H1 (cell line): ENCODE measurements around the gene MAGI2. TPM values are rescaled to one million over a fixed set of nuclear protein-coding genes. Genes with fewer than 3 reads are reported as not detected.

ENCODE experiments used
- CTCF ChIA-PET: fragments of 300-600 bp; sonication (Branson Sonifier 250); formaldehyde crosslinking; loops from one replicate; lab custom pipeline; 2021; ENCODE audit not compliant: partially characterized antibody; lab: Charles Lee
- POLR2A ChIA-PET: fragments of 300-600 bp; sonication (Branson Sonifier 250); formaldehyde crosslinking; loops from one replicate; lab custom pipeline; 2021; ENCODE audit warnings: inconsistent platforms; ENCODE audit not compliant: partially characterized antibody; lab: Charles Lee
- DNase-seq, 2 experiments: peaks; one replicate each; pipeline versions ENCODE4 v3.0.0 to v3.0.0-alpha.2; 2010 to 2022; ENCODE audit warnings: low spot score in 2 of 2, low read depth in 1 of 2, mixed read lengths in 1 of 2
- FAIRE-seq: peaks from 2 replicates; lab custom pipeline; 2011; peaks lifted over from hg19 to GRCh38; lab: Jason Lieb, UNC
- H2AFZ ChIP-seq: 2 replicates; pipeline ENCODE4 v1.8.1; 2012; ENCODE audit warnings: low read length, inconsistent platforms
- H2AK5ac ChIP-seq: 2 replicates; pipeline ENCODE4 v1.6.1; 2013; ENCODE audit warnings: low read depth, low read length
- H2BK120ac ChIP-seq: replicated peaks from 2 replicates; pipeline ENCODE3; 2013; ENCODE audit warnings: low read depth, low read length, inconsistent platforms
- H2BK12ac ChIP-seq: 2 replicates; pipeline ENCODE4 v1.6.1; 2013; ENCODE audit warnings: low read depth, low read length
- H2BK15ac ChIP-seq: 2 replicates; pipeline ENCODE4 v1.6.1; 2013; ENCODE audit warnings: low read length
- H2BK20ac ChIP-seq: 2 replicates; pipeline ENCODE4 v1.6.1; 2013; ENCODE audit warnings: low read length
- H2BK5ac ChIP-seq: 2 replicates; pipeline ENCODE4 v1.6.1; 2013; ENCODE audit warnings: low read depth, low read length
- H3K14ac ChIP-seq: 2 replicates; pipeline ENCODE4 v1.6.1; 2013; ENCODE audit warnings: inconsistent platforms; ENCODE audit not compliant: insufficient read length
- H3K18ac ChIP-seq: 2 replicates; pipeline ENCODE4 v1.6.1; 2013; ENCODE audit warnings: low read length; ENCODE audit errors: extremely low read depth
- H3K23ac ChIP-seq: 2 replicates; pipeline ENCODE4 v1.6.1; 2013; ENCODE audit warnings: inconsistent platforms; ENCODE audit not compliant: insufficient read length
- H3K23me2 ChIP-seq: 2 replicates; pipeline ENCODE4 v1.6.1; 2013; ENCODE audit warnings: low read depth, low read length
- H3K27ac ChIP-seq: 2 replicates; pipeline ENCODE4 v1.6.1; 2011; ENCODE audit warnings: low read depth, low read length, inconsistent platforms
- H3K27me3 ChIP-seq, 4 experiments: replicated peaks in 1 of 4; 1 replicate in 1 of 4; 2 replicates in 3 of 4; pipeline versions ENCODE4 v1.6.1 to v1.8.1; 2011 to 2013; ENCODE audit warnings: low read length in 3 of 4, mild to moderate bottlenecking in 3 of 4, inconsistent platforms in 2 of 4, mixed read lengths in 2 of 4, moderate library complexity in 1 of 4; ENCODE audit not compliant: control insufficient read depth in 3 of 4, insufficient read depth in 3 of 4; ENCODE audit errors: extremely low read depth in 1 of 4
- H3K36me3 ChIP-seq, 4 experiments: 2 replicates each; pipeline versions ENCODE4 v1.6.1 to v1.8.1; 2011 to 2013; ENCODE audit warnings: mild to moderate bottlenecking in 4 of 4, low read length in 3 of 4, moderate library complexity in 2 of 4, control low read depth in 1 of 4, inconsistent platforms in 1 of 4; ENCODE audit not compliant: insufficient read depth in 4 of 4, control insufficient read depth in 2 of 4
- H3K4ac ChIP-seq: replicated peaks from 2 replicates; pipeline ENCODE3; 2013; ENCODE audit warnings: low read length, low read depth, mixed read lengths, inconsistent platforms; ENCODE audit not compliant: insufficient read length
- H3K4me1 ChIP-seq, 4 experiments: replicated peaks in 1 of 4; 1 replicate in 1 of 4; 2 replicates in 3 of 4; pipeline versions ENCODE4 v1.6.1 to v1.8.1; 2011 to 2013; ENCODE audit warnings: low read length in 3 of 4, inconsistent platforms in 2 of 4, mixed read lengths in 1 of 4; ENCODE audit not compliant: insufficient read depth in 4 of 4, control insufficient read depth in 3 of 4
- H3K4me2 ChIP-seq, 2 experiments: 2 replicates each; pipeline versions ENCODE4 v1.6.1 to v1.8.1; 2011 to 2013; ENCODE audit warnings: low read depth in 2 of 2, low read length in 2 of 2, control low read depth in 1 of 2, inconsistent platforms in 1 of 2, mild to moderate bottlenecking in 1 of 2; ENCODE audit not compliant: insufficient read depth in 1 of 2
- H3K4me3 ChIP-seq, 4 experiments: fragments of 200-600, 300-600 bp in 1 of 4; sonication (generic), shearing (Covaris generic), sonication (Bioruptor Twin) in 1 of 4; 2 replicates each; pipeline versions ENCODE4 v1.5.1 to v1.8.1; 2011 to 2016; ENCODE audit warnings: low read length in 4 of 4, low read depth in 3 of 4, control low read depth in 2 of 4, inconsistent platforms in 2 of 4, mild to moderate bottlenecking in 2 of 4, mixed read lengths in 1 of 4, moderate library complexity in 1 of 4; ENCODE audit not compliant: insufficient read depth in 2 of 4; ENCODE audit errors: extremely low read depth in 1 of 4
- H3K56ac ChIP-seq: replicated peaks from 2 replicates; pipeline ENCODE3; 2013; ENCODE audit warnings: low read depth, mild to moderate bottlenecking, mixed read lengths, low read length, inconsistent platforms; ENCODE audit not compliant: insufficient read length
- H3K79me1 ChIP-seq: 2 replicates; pipeline ENCODE4 v1.6.1; 2013; ENCODE audit warnings: low read depth, low read length, control low read depth
- H3K79me2 ChIP-seq, 2 experiments: 2 replicates each; pipeline versions ENCODE4 v1.6.1 to v1.8.1; 2012 to 2013; ENCODE audit warnings: low read length in 2 of 2, mild to moderate bottlenecking in 2 of 2, inconsistent platforms in 1 of 2; ENCODE audit not compliant: insufficient read depth in 2 of 2, control insufficient read depth in 1 of 2
- H3K9ac ChIP-seq, 4 experiments: replicated peaks in 1 of 4; 1 replicate in 1 of 4; 2 replicates in 3 of 4; pipeline versions ENCODE4 v1.6.1 to v1.8.1; 2011 to 2013; ENCODE audit warnings: low read depth in 3 of 4, low read length in 3 of 4, control low read depth in 2 of 4, mild to moderate bottlenecking in 2 of 4, moderate library complexity in 2 of 4, inconsistent platforms in 1 of 4; ENCODE audit errors: extremely low read depth in 1 of 4
- H3K9me3 ChIP-seq, 2 experiments: 2 replicates each; pipeline versions ENCODE4 v1.6.1 to v1.8.1; 2012 to 2013; ENCODE audit warnings: mild to moderate bottlenecking in 2 of 2, moderate library complexity in 2 of 2, control low read depth in 1 of 2, inconsistent platforms in 1 of 2, low read depth in 1 of 2, low read length in 1 of 2, mixed read lengths in 1 of 2; ENCODE audit not compliant: insufficient read depth in 2 of 2
- H4K20me1 ChIP-seq, 2 experiments: replicated peaks in 1 of 2; 2 replicates each; pipeline versions ENCODE3 to v1.8.1; 2011 to 2013; ENCODE audit warnings: inconsistent platforms in 2 of 2, low read length in 2 of 2, mild to moderate bottlenecking in 1 of 2; ENCODE audit not compliant: insufficient read depth in 2 of 2, control insufficient read depth in 1 of 2
- H4K5ac ChIP-seq: 2 replicates; pipeline ENCODE4 v1.6.1; 2013; ENCODE audit warnings: low read length, low read depth, mixed read lengths, inconsistent platforms; ENCODE audit not compliant: insufficient read length
- H4K8ac ChIP-seq: 2 replicates; pipeline ENCODE4 v1.8.0; 2013; ENCODE audit warnings: mild to moderate bottlenecking, moderate library complexity, low read length, inconsistent platforms; ENCODE audit not compliant: insufficient read depth; ENCODE audit errors: extremely low read depth
- H4K91ac ChIP-seq: replicated peaks from 2 replicates; pipeline ENCODE3; 2013; ENCODE audit warnings: low read length, mixed read lengths, inconsistent platforms; ENCODE audit not compliant: insufficient read length
- ASH2L ChIP-seq: fragments of 200-600, 300-600 bp; sonication (generic); IDR thresholded peaks from one replicate; pipeline ENCODE4 v1.7.1; 2017; ENCODE audit warnings: low read length
- TBP ChIP-seq: IDR thresholded peaks from 2 replicates; pipeline ENCODE4 v1.6.1; 2011; ENCODE audit warnings: low read depth, low read length, improper control_type of control experiment
- WGBS, 2 experiments: shearing (Covaris generic) in 1 of 2; methylation state at CpG; one replicate each; pipeline versions ENCODE4 v1.1.6 to v1.1.7; 2013 to 2015; ENCODE audit warnings: low lambda C conversion rate in 2 of 2, mixed read lengths in 2 of 2, inconsistent platforms in 1 of 2, low coverage in 1 of 2, missing lambda C conversion rate in 1 of 2; ENCODE audit not compliant: insufficient replicate concordance in 2 of 2, insufficient coverage in 1 of 2, insufficient read length in 1 of 2; ENCODE audit errors: extremely low coverage in 1 of 2, missing lambda C conversion rate in 1 of 2; 5-methylcytosine and 5-hydroxymethylcytosine counted together
- polyA plus RNA-seq, 7 experiments: library from polyadenylated mRNA; depleted of rRNA in 3 of 7; stranded (reverse) in 5 of 7; unstranded in 2 of 7; fragments of >200 nt in 5 of 7; fragments of 200-250 nt in 2 of 7; gene quantifications; 1 replicate in 5 of 7; 2 replicates in 1 of 7; 4 replicates in 1 of 7; pipeline versions ENCODE4 v1.2.1 to v1.2.3, GENCODE V29; 2011 to 2013; ENCODE audit warnings: missing spikeins in 2 of 7, mixed read lengths in 2 of 7
- total RNA-seq: library from RNA; stranded (reverse); fragmentation: NEBNext Ultra II Directional; extraction: Animal tissue kit (Norgen Biotek cat#: 25700); gene quantifications from 2 replicates; pipeline ENCODE4 v1.2.1, GENCODE V29; 2021

The MAGI2 gene
- total and polyA plus RNA-seq, 2 of the 8 experiments (the other 6 are each of a cell fraction or from before 2014, with no cell fraction given) = 6.0 to 27.3 TPM

DNA sequence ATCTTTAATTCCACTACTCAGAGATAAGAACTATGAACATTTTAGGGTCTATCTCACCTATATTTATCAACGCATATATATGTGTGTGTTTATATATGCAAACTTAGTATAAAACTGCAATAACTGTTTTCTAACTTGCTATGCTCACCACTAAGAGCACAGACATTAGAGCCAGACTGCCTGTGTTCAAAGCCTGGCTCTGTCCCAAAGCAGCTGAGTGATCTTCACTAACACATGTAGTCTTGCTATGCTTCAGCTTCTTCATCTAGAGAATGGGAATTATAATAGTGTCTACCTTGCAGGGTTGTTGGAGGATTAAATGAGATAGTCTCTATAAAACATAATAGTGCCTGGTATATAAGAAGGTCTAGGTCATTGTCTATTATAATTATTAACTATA, 165.5 kb downstream of the MAGI2 start:
- no peak overlapping the region for H2BK15ac ChIP-seq
- no peak overlapping the region for H3K4me2 ChIP-seq
- no peak overlapping the region for H4K8ac ChIP-seq
- H2BK20ac ChIP-seq = no peak overlapping the region
- no peaks in the 10 kb centered on the region for H3K27me3 ChIP-seq
- DNase-seq (no peak), FAIRE-seq (no peak)
- no peaks in the 10 kb centered on the region for H3K79me2 ChIP-seq
- no peak overlapping the region for H3K23ac ChIP-seq
- no peak overlapping the region for H3K9ac ChIP-seq
- no peak overlapping the region for H2BK12ac ChIP-seq
- no peaks in the 10 kb centered on the region for H3K4me1 ChIP-seq
- no peak overlapping the region for H3K4ac ChIP-seq
- H4K91ac ChIP-seq = no peak overlapping the region
- no peak overlapping the region for H2AFZ ChIP-seq
- no peaks in the 10 kb centered on the region for H3K23me2 ChIP-seq
- ChIA-PET CTCF (interaction anchor here (1.2 kb wide), 1 partner anchor 10 kb away, joined by 3 read pairs; no protein-coding TSS in a partner anchor), POLR2A (no interaction called here)
- 93% methylated on average over 1 of the region's 1 CpG; no CpG with 5 or more reads in 1 of the 2 experiments for whole genome bisulfite sequencing, 2 experiments
- H3K79me1 ChIP-seq = no peaks in the 10 kb centered on the region
- H3K9me3 ChIP-seq = no peaks in the 10 kb centered on the region
- no peaks in the 10 kb centered on the region for H4K20me1 ChIP-seq
- no peak overlapping the region for H2AK5ac ChIP-seq
- no peak overlapping the region for H2BK5ac ChIP-seq
- H3K27ac ChIP-seq = no peak overlapping the region
- H3K18ac ChIP-seq = no peak overlapping the region
- TF ChIP-seq TBP = no peak
- no peak for TF ChIP-seq ASH2L
- H4K5ac ChIP-seq = no peak overlapping the region
- H3K14ac ChIP-seq = no peak overlapping the region
- no peaks in the 10 kb centered on the region for H3K36me3 ChIP-seq
- H3K4me3 ChIP-seq = no peak overlapping the region
- H3K56ac ChIP-seq = no peak overlapping the region
- H2BK120ac ChIP-seq = no peak overlapping the region
